ENCODE results near the gene GANAB. TPM values are rescaled to one million over a fixed set of nuclear protein-coding genes. Genes with fewer than 3 reads are reported as not detected.

Gene GANAB
- total and polyA plus RNA-seq, 2 of the 13 experiments (the other 11 are each of a cell fraction or from before 2014, with no cell fraction given): 99.5 to 234 TPM

- in situ Hi-C loops (cut with HindIII; ENCODE audit: extremely low pct_ligation_motif_present, low pct_unique_long_range_greater_than_20kb): no loop called here
- TF ChIP-seq EP300 (IDR thresholded peaks at IDR 0.05; ENCODE audit: low read depth in 2 of 2, low read length in 2 of 2) (0 out of 4 replicates have a peak, but pooled peaks of 1 of the 2 experiments have one; percentile 5), EP300 (CRISPR knock-in tag; IDR thresholded peaks at IDR 0.05; ENCODE audit: borderline replicate concordance) (no peak), CTCF (CRISPR knock-in tag; IDR thresholded peaks at IDR 0.05) (0 out of 2 replicates have a peak, but pooled peaks have one; percentile 17), NR2F2 (IDR thresholded peaks at IDR 0.05; ENCODE audit: borderline replicate concordance, low read depth) (peak; percentile 7; the same call in 1 of the 2 replicates), MZF1 (CRISPR knock-in tag; IDR thresholded peaks at IDR 0.05; ENCODE audit: borderline replicate concordance) (0 out of 2 replicates have a peak, but pooled peaks have one; percentile 89), EEA1 (CRISPR knock-in tag; IDR thresholded peaks at IDR 0.05; ENCODE audit: borderline replicate concordance) (0 out of 2 replicates have a peak, but pooled peaks have one; percentile 15), ZNF549 (CRISPR knock-in tag; IDR thresholded peaks at IDR 0.05) (no peak), HNF4A (CRISPR knock-in tag; IDR thresholded peaks at IDR 0.05) (peak; percentile 14; the same call in 1 of the 2 replicates), ZNF441 (CRISPR knock-in tag; IDR thresholded peaks at IDR 0.05; ENCODE audit: borderline replicate concordance) (no peak), SKI (IDR thresholded peaks at IDR 0.05; ENCODE audit: partially characterized antibody) (no peak), ZNF501 (CRISPR knock-in tag; IDR thresholded peaks at IDR 0.05) (peak; percentile 57; the same call in 1 of the 2 replicates), CHD2 (IDR thresholded peaks at IDR 0.05; ENCODE audit: low read depth, low read length) (0 out of 2 replicates have a peak, but pooled peaks have one; percentile 2), BATF2 (CRISPR knock-in tag; IDR thresholded peaks at IDR 0.05) (peak; percentile 56; the same call in 1 of the 2 replicates), ZNF253 (CRISPR knock-in tag; IDR thresholded peaks at IDR 0.05; ENCODE audit: borderline replicate concordance) (0 out of 2 replicates have a peak, but pooled peaks have one; percentile 30), ZNF746 (CRISPR knock-in tag; IDR thresholded peaks at IDR 0.05) (0 out of 2 replicates have a peak, but pooled peaks have one; percentile 10), ZNF770 (CRISPR knock-in tag; IDR thresholded peaks at IDR 0.05) (no peak)
Measured at GRCh38 chr11:62592146-62592815, 54.1 kb downstream of the GANAB start.

More at GRCh38 chr11:62592146-62592815, 54.1 kb downstream of the GANAB start:
- H3K36me3 ChIP-seq (replicated peaks in 1 of 2; ENCODE audit: control insufficient read depth in 1 of 2, insufficient read depth in 2 of 2, low read length in 2 of 2): peaks cover 21 to 26% of the 10 kb centered on the region in 2 experiments
- ChIA-PET POLR2A (interaction anchor here (0.7 to 4.4 kb wide), 56 partner anchors 9 to 800 kb away, joined by 3 to 160 read pairs (median 8); partner anchors contain the start of genes AHNAK, B3GAT3, C11orf98 and CSKMT), CTCF (ENCODE audit: low intra/inter-chr PET ratio, low total read pairs) (interaction anchor here (3.1 kb wide), 1 partner anchor 20 kb away, joined by 14 read pairs; the partner anchor contains the start of genes EML3 and ROM1)
- BruUV-seq (replicated peaks): TSS peak; percentile 100
- H3K79me2 ChIP-seq (ENCODE audit: insufficient read depth, low read length): peaks cover 18% of the 10 kb centered on the region
- H3K9ac ChIP-seq (ENCODE audit: insufficient read depth, low read depth, low read length): peak overlapping the region; percentile 60
- no peaks in the 10 kb centered on the region for H3K9me3 ChIP-seq (ENCODE audit: low read length)
- H3K27me3 ChIP-seq (ENCODE audit: control insufficient read depth in 1 of 2, insufficient read depth in 2 of 2, low read length in 2 of 2): no peaks in the 10 kb centered on the region; a peak in 1 of 5 replicates
- intact Hi-C loops (cut with micrococcal nuclease; ENCODE audit: unreplicated experiment): loop anchor here (5.0 kb wide), 1 partner anchor 60 kb away; the partner anchor contains the start of gene INTS5
- H3K27ac ChIP-seq (ENCODE audit: extremely low read length, insufficient read depth, low read length): peak overlapping the region; percentile 62
- ATAC-seq: peak; percentile 38
- WGBS (ENCODE audit: low lambda C conversion rate): 24% methylated on average over 9 of the region's 17 CpGs
- no peak overlapping the region for H2AFZ ChIP-seq (ENCODE audit: low read length)
- peaks cover 45% of the 10 kb centered on the region for H3K4me1 ChIP-seq (ENCODE audit: insufficient read depth, low read length)
- no peak for FAIRE-seq
- peak overlapping the region; percentile 27 to 71 (median 58); a peak in 5 of 6 replicates for H3K4me3 ChIP-seq (replicated peaks in 1 of 3; ENCODE audit: insufficient read depth in 1 of 3, low read depth in 2 of 3, low read length in 3 of 3)
- no peaks in the 10 kb centered on the region for H4K20me1 ChIP-seq (ENCODE audit: insufficient read depth, low read length)
- peak overlapping the region; percentile 86 for H3K4me2 ChIP-seq (ENCODE audit: low read depth, low read length)
- DNase-seq (ENCODE audit: low spot score): no peak
